MCF 10A (cell line): Measurements from ENCODE around the gene PLXDC2. TPM values are rescaled to one million over a fixed set of nuclear protein-coding genes. Genes with fewer than 3 reads are reported as not detected.

ENCODE experiments used
- BruUV-seq: library from RNA; stranded (reverse); fragments of 400-500 nt; replicated peaks from 2 replicates; lab custom pipeline; 2021; lab: Mats Ljungman, UMichigan
- CTCF ChIA-PET: fragments of 300-600 bp; sonication (Branson Sonifier 250); formaldehyde crosslinking; extraction: SDS; loops from one replicate; lab custom pipeline; 2021; ENCODE audit warnings: antibody characterized with exemption, inconsistent platforms; lab: Yijun Ruan, JAX
- POLR2A ChIA-PET: fragments of 300-600, 350-650 bp; sonication (Branson Sonifier 250); formaldehyde crosslinking; extraction: SDS; loops from one replicate; lab custom pipeline; 2020; ENCODE audit warnings: antibody characterized with exemption, inconsistent platforms; lab: Yijun Ruan, JAX
- DNase-seq: peaks from one replicate; pipeline ENCODE4 v3.0.0-alpha.2; 2018; ENCODE audit not compliant: unreplicated experiment
- H3K27ac Mint-ChIP-seq: one replicate; pipeline ENCODE4 v1.8.0; 2022; ENCODE audit warnings: mild to moderate bottlenecking, low read depth, mixed read lengths; ENCODE audit not compliant: unreplicated experiment
- H3K27me3 Mint-ChIP-seq: one replicate; pipeline ENCODE4 v1.8.0; 2022; ENCODE audit warnings: mixed read lengths; ENCODE audit not compliant: insufficient read depth, unreplicated experiment
- H3K36me3 Mint-ChIP-seq: one replicate; pipeline ENCODE4 v1.8.0; 2022; ENCODE audit warnings: mild to moderate bottlenecking, moderate library complexity, mixed read lengths; ENCODE audit not compliant: insufficient read depth, unreplicated experiment
- H3K4me1 Mint-ChIP-seq: one replicate; pipeline ENCODE4 v1.8.0; 2022; ENCODE audit warnings: mixed read lengths; ENCODE audit not compliant: insufficient read depth, unreplicated experiment
- H3K4me3 Mint-ChIP-seq: one replicate; pipeline ENCODE4 v1.8.0; 2022; ENCODE audit warnings: mild to moderate bottlenecking, moderate library complexity, mixed read lengths; ENCODE audit not compliant: unreplicated experiment
- H3K9me3 Mint-ChIP-seq: one replicate; pipeline ENCODE4 v1.8.0; 2022; ENCODE audit warnings: mixed read lengths; ENCODE audit not compliant: unreplicated experiment
- CTCF ChIP-seq: fragments of 200-600 bp; IDR thresholded peaks from one replicate; pipeline ENCODE4 v1.8.0; 2022; ENCODE audit warnings: antibody characterized with exemption, mild to moderate bottlenecking; ENCODE audit not compliant: unreplicated experiment
- intact Hi-C: fragments of 100-400 bp; cut with micrococcal nuclease; formaldehyde crosslinking; loops from 2 replicates; pipeline ENCODE4 v1.14.1; 2022
- total RNA-seq: library from RNA; stranded (reverse); gene quantifications from 2 replicates; pipeline ENCODE4 v1.2.3, GENCODE V29; 2022

PLXDC2 gene
- total RNA-seq, 1 experiment from 2014 or later: 23.3 TPM

GRCh38 chr10:20142311-20142710, 326.1 kb downstream of the PLXDC2 start:
- no peak for DNase-seq
- Mint-ChIP-seq H3K27ac (no peak overlapping the region), H3K27me3 (no peaks in the 10 kb centered on the region), H3K4me3 (no peak overlapping the region), H3K9me3 (no peaks in the 10 kb centered on the region), H3K36me3 (no peaks in the 10 kb centered on the region), H3K4me1 (peaks cover 5% of the 10 kb centered on the region)
- POLR2A ChIA-PET: interaction anchor here (0.7 kb wide), 1 partner anchor 252 kb away, joined by 3 read pairs; no protein-coding TSS in a partner anchor
- TF ChIP-seq CTCF: no peak
- intact Hi-C loops: no loop called here
- CTCF ChIA-PET: interaction anchor here (0.7 kb wide), 1 partner anchor 719 kb away, joined by 3 read pairs; no protein-coding TSS in a partner anchor
- BruUV-seq: no TSS peak

GRCh38 chr10:20144268-20144667, 328.0 kb downstream of the PLXDC2 start:
- BruUV-seq: no TSS peak
- ChIA-PET POLR2A (interaction anchor here (1.0 to 1.4 kb wide), 2 partner anchors 9 to 222 kb away, joined by 3 to 5 read pairs; no protein-coding TSS in a partner anchor), CTCF (no interaction called here)
- no peaks in the 10 kb centered on the region for H3K9me3 Mint-ChIP-seq
- H3K36me3 Mint-ChIP-seq: peaks cover 7% of the 10 kb centered on the region
- TF ChIP-seq CTCF: no peak
- H3K4me3 Mint-ChIP-seq: no peak overlapping the region
- H3K27me3 Mint-ChIP-seq: no peaks in the 10 kb centered on the region
- no peak overlapping the region for H3K27ac Mint-ChIP-seq
- intact Hi-C loops: no loop called here
- DNase-seq: peak; percentile 63
- H3K4me1 Mint-ChIP-seq: peaks cover 5% of the 10 kb centered on the region

GRCh38 chr10:20146004-20146403, 329.8 kb downstream of the PLXDC2 start:
- ChIA-PET CTCF (interaction anchor here (0.6 kb wide), 1 partner anchor 11 kb away, joined by 3 read pairs; no protein-coding TSS in a partner anchor), POLR2A (interaction anchor here (0.6 to 0.8 kb wide), 2 partner anchors 365 to 529 kb away, joined by 3 read pairs; no protein-coding TSS in a partner anchor)
- H3K36me3 Mint-ChIP-seq: peaks cover 7% of the 10 kb centered on the region
- no peaks in the 10 kb centered on the region for H3K9me3 Mint-ChIP-seq
- BruUV-seq: no TSS peak
- TF ChIP-seq CTCF: no peak
- H3K27ac Mint-ChIP-seq: no peak overlapping the region
- no peak overlapping the region for H3K4me3 Mint-ChIP-seq
- H3K27me3 Mint-ChIP-seq: no peaks in the 10 kb centered on the region
- peaks cover 5% of the 10 kb centered on the region for H3K4me1 Mint-ChIP-seq
- intact Hi-C loops: no loop called here
- no peak for DNase-seq

- POLR2A ChIA-PET: interaction anchor here (0.7 kb wide), 1 partner anchor 468 kb away, joined by 3 read pairs; no protein-coding TSS in a partner anchor
- Mint-ChIP-seq H3K9me3 (no peaks in the 10 kb centered on the region), H3K36me3 (peaks cover 7% of the 10 kb centered on the region), H3K27ac (no peak overlapping the region), H3K4me3 (no peak overlapping the region), H3K27me3 (no peaks in the 10 kb centered on the region), H3K4me1 (peaks cover 5% of the 10 kb centered on the region)
- no peak for DNase-seq
- CTCF ChIA-PET: no interaction called here
- intact Hi-C loops: no loop called here
- no peak for TF ChIP-seq CTCF
- BruUV-seq: no TSS peak
Observed at GRCh38 chr10:20147684-20148083, 331.5 kb downstream of the PLXDC2 start.
